HepG2 (cell line): ENCODE data around the gene FBXL12. TPM values are rescaled to one million over a fixed set of nuclear protein-coding genes. Genes with fewer than 3 reads are reported as not detected.

Experiments used
- ATAC-seq: fragments of 200-7000 bp; cut with Tn5 transposase; 3 replicates; pipeline ENCODE4 v1.9.1; 2020; ENCODE audit warnings: mild to moderate bottlenecking, moderate library complexity
- BruUV-seq: library from RNA; stranded (reverse); fragments of 400-500 nt; replicated peaks from 2 replicates; lab custom pipeline; 2021; lab: Mats Ljungman, UMichigan
- CTCF ChIA-PET: fragments of 300-600 bp; formaldehyde crosslinking; extraction: SDS; loops from one replicate; lab custom pipeline; 2021; ENCODE audit warnings: low total read pairs, inconsistent platforms, low intra/inter-chr PET ratio; lab: Yijun Ruan, JAX
- POLR2A ChIA-PET: fragments of 350-600 bp; sonication (Branson Sonifier 250); formaldehyde crosslinking; loops from one replicate; lab custom pipeline; 2020; ENCODE audit warnings: antibody characterized with exemption, inconsistent platforms; lab: Yijun Ruan, JAX
- DNase-seq: peaks from one replicate; pipeline ENCODE4 v3.0.0-alpha.2; 2015; ENCODE audit warnings: low spot score
- FAIRE-seq: peaks from 3 replicates; lab custom pipeline; 2011; peaks lifted over from hg19 to GRCh38; lab: Jason Lieb, UNC
- H2AFZ ChIP-seq: one replicate; pipeline ENCODE4 v1.6.1; 2011; ENCODE audit warnings: low read length, inconsistent platforms
- H3K27ac ChIP-seq: fragments of 300-600 bp; 3 replicates; pipeline ENCODE4 v1.8.0; 2011; ENCODE audit warnings: mixed run types, mild to moderate bottlenecking, mixed read lengths, low read length, inconsistent platforms; ENCODE audit not compliant: insufficient read depth; ENCODE audit errors: extremely low read length
- H3K27me3 ChIP-seq, 2 experiments: fragments of 200-600 bp in 1 of 2; 2 replicates in 1 of 2; 3 replicates in 1 of 2; pipeline versions ENCODE4 v1.6.0 to v1.8.0; 2011; ENCODE audit warnings: low read length in 2 of 2, mild to moderate bottlenecking in 2 of 2, moderate library complexity in 2 of 2, inconsistent platforms in 1 of 2; ENCODE audit not compliant: insufficient read depth in 2 of 2, control insufficient read depth in 1 of 2
- H3K36me3 ChIP-seq, 2 experiments: fragments of 200-600 bp in 1 of 2; replicated peaks in 1 of 2; 2 replicates in 1 of 2; 3 replicates in 1 of 2; pipeline versions ENCODE4 v1.5.1 to v1.8.0; 2011; ENCODE audit warnings: low read length in 2 of 2, inconsistent platforms in 1 of 2; ENCODE audit not compliant: insufficient read depth in 2 of 2, control insufficient read depth in 1 of 2
- H3K4me1 ChIP-seq: 2 replicates; pipeline ENCODE4 v1.5.1; 2012; ENCODE audit warnings: low read length, inconsistent platforms; ENCODE audit not compliant: insufficient read depth
- H3K4me2 ChIP-seq: 2 replicates; pipeline ENCODE4 v1.6.0; 2011; ENCODE audit warnings: low read depth, low read length, inconsistent platforms
- H3K4me3 ChIP-seq, 3 experiments: fragments of 200-600 bp in 1 of 3; sonication (generic), shearing (Covaris generic) in 1 of 3; replicated peaks in 1 of 3; 2 replicates each; pipeline ENCODE4 v1.5.1; 2011 to 2016; ENCODE audit warnings: low read length in 3 of 3, inconsistent platforms in 2 of 3, low read depth in 2 of 3, mild to moderate bottlenecking in 2 of 3, control low read depth in 1 of 3, mixed read lengths in 1 of 3; ENCODE audit not compliant: insufficient read depth in 1 of 3
- H3K79me2 ChIP-seq: one replicate; pipeline ENCODE4 v1.6.1; 2011; ENCODE audit warnings: low read length, inconsistent platforms; ENCODE audit not compliant: insufficient read depth
- H3K9ac ChIP-seq: 2 replicates; pipeline ENCODE4 v1.6.0; 2011; ENCODE audit warnings: mild to moderate bottlenecking, low read depth, low read length, inconsistent platforms; ENCODE audit not compliant: insufficient read depth
- H3K9me3 ChIP-seq: 2 replicates; pipeline ENCODE4 v1.5.1; 2012; ENCODE audit warnings: mild to moderate bottlenecking, low read length
- H4K20me1 ChIP-seq: 2 replicates; pipeline ENCODE4 v1.6.0; 2011; ENCODE audit warnings: inconsistent platforms, mild to moderate bottlenecking, low read length, moderate library complexity; ENCODE audit not compliant: insufficient read depth
- ATAD3A ChIP-seq: sonication (generic); formaldehyde crosslinking; IDR thresholded peaks from 2 replicates; pipeline ENCODE4 v1.4.0; 2020; ENCODE audit warnings: missing genetic modification reagents
- ESRRA ChIP-seq: sonication (generic); formaldehyde crosslinking; IDR thresholded peaks from 2 replicates; pipeline ENCODE4 v1.5.1; 2020; ENCODE audit warnings: mild to moderate bottlenecking, low read depth, missing genetic modification reagents
- HDAC1 ChIP-seq: sonication (generic); formaldehyde crosslinking; IDR thresholded peaks from 2 replicates; pipeline ENCODE4 v1.5.1; 2020; ENCODE audit warnings: mild to moderate bottlenecking, missing genetic modification reagents
- MAFK ChIP-seq, 2 experiments: IDR thresholded peaks in 1 of 2; conservative IDR thresholded peaks in 1 of 2; 2 replicates each; pipeline ENCODE4 v1.6.1; 2011; ENCODE audit warnings: improper control_type of control experiment in 2 of 2, low read length in 2 of 2
- SIN3A ChIP-seq: IDR thresholded peaks from 2 replicates; pipeline ENCODE4 v1.6.1; 2011; ENCODE audit warnings: low read depth, mild to moderate bottlenecking, control low read depth, low read length, borderline replicate concordance
- SNRNP70 ChIP-seq: fragments of 200-400 bp; formaldehyde crosslinking; IDR thresholded peaks from 2 replicates; pipeline ENCODE4 v1.6.1; 2017; ENCODE audit warnings: mild to moderate bottlenecking, low read depth, low read length, moderate library complexity
- SYNCRIP ChIP-seq: fragments of 200-400 bp; formaldehyde crosslinking; IDR thresholded peaks from 2 replicates; pipeline ENCODE4 v1.6.1; 2018; ENCODE audit warnings: mild to moderate bottlenecking, low read depth, low read length; ENCODE audit not compliant: insufficient read depth
- TCF7L2 ChIP-seq: IDR thresholded peaks from 2 replicates; pipeline ENCODE4 v1.6.1; 2011; ENCODE audit warnings: mild to moderate bottlenecking, low read depth, low read length, moderate library complexity
- TOE1 ChIP-seq: sonication (generic); formaldehyde crosslinking; IDR thresholded peaks from 2 replicates; pipeline ENCODE4 v1.4.0; 2020; ENCODE audit warnings: mild to moderate bottlenecking, missing genetic modification reagents
- ZNF354B ChIP-seq: sonication (generic); formaldehyde crosslinking; IDR thresholded peaks from 2 replicates; pipeline ENCODE4 v1.8.0; 2022; ENCODE audit warnings: mild to moderate bottlenecking, missing genetic modification reagents
- ZNF468 ChIP-seq: sonication (generic); formaldehyde crosslinking; IDR thresholded peaks from 2 replicates; pipeline ENCODE4 v1.8.0; 2022; ENCODE audit warnings: mild to moderate bottlenecking, moderate library complexity, missing genetic modification reagents
- WGBS: methylation state at CpG from one replicate; pipeline ENCODE4 v1.1.6; 2017; ENCODE audit warnings: low lambda C conversion rate; 5-methylcytosine and 5-hydroxymethylcytosine counted together
- in situ Hi-C: cut with HindIII; loops from 2 replicates; pipeline ENCODE4 v1.10.0; 2017; ENCODE audit warnings: low pct_unique_long_range_greater_than_20kb; ENCODE audit not compliant: extremely low pct_ligation_motif_present
- intact Hi-C: fragments of 100-400 bp; cut with micrococcal nuclease; formaldehyde crosslinking; loops from one replicate; pipeline ENCODE4 v1.10.0; 2022; ENCODE audit not compliant: unreplicated experiment
- polyA plus RNA-seq, 8 experiments: library from polyadenylated mRNA; depleted of rRNA in 3 of 8; stranded (reverse) in 7 of 8; unstranded in 1 of 8; fragments of >200 nt; fragmentation: Illumina TruSeq in 4 of 8; extraction: Trizol in 4 of 8; gene quantifications; 2 replicates each; pipeline versions ENCODE4 v1.2.1 to v1.2.3, GENCODE V29; 2011 to 2016; ENCODE audit warnings: low read depth in 4 of 8, missing spikeins in 1 of 8, mixed read lengths in 1 of 8; ENCODE audit not compliant: insufficient read depth in 1 of 8
- total RNA-seq, 5 experiments: library from RNA; depleted of rRNA; stranded (reverse); fragments of >200 nt; fragmentation: Illumina TruSeq; extraction: Trizol; gene quantifications; 2 replicates each; pipeline ENCODE4 v1.2.3, GENCODE V29; 2016; ENCODE audit warnings: low read depth in 1 of 5
- TF ChIP-seq, protein P1 (sequence below): sonication (generic); formaldehyde crosslinking; IDR thresholded peaks from 2 replicates; pipeline ENCODE4 v1.5.0; 2020; ENCODE audit warnings: missing genetic modification reagents, mild to moderate bottlenecking, borderline replicate concordance
- TF ChIP-seq, protein P2 (sequence below): sonication (generic); formaldehyde crosslinking; IDR thresholded peaks from 2 replicates; pipeline ENCODE4 v1.8.1; 2023; ENCODE audit warnings: mild to moderate bottlenecking, missing genetic modification reagents
- TF ChIP-seq, protein P3 (sequence below): sonication (generic); formaldehyde crosslinking; IDR thresholded peaks from 2 replicates; pipeline ENCODE4 v1.4.0; 2020; ENCODE audit warnings: mild to moderate bottlenecking, missing genetic modification reagents

Gene FBXL12
- total and polyA plus RNA-seq, 2 of the 13 experiments (the other 11 are each of a cell fraction or from before 2014, with no cell fraction given), result 20.4 to 23.1 TPM

DNA sequence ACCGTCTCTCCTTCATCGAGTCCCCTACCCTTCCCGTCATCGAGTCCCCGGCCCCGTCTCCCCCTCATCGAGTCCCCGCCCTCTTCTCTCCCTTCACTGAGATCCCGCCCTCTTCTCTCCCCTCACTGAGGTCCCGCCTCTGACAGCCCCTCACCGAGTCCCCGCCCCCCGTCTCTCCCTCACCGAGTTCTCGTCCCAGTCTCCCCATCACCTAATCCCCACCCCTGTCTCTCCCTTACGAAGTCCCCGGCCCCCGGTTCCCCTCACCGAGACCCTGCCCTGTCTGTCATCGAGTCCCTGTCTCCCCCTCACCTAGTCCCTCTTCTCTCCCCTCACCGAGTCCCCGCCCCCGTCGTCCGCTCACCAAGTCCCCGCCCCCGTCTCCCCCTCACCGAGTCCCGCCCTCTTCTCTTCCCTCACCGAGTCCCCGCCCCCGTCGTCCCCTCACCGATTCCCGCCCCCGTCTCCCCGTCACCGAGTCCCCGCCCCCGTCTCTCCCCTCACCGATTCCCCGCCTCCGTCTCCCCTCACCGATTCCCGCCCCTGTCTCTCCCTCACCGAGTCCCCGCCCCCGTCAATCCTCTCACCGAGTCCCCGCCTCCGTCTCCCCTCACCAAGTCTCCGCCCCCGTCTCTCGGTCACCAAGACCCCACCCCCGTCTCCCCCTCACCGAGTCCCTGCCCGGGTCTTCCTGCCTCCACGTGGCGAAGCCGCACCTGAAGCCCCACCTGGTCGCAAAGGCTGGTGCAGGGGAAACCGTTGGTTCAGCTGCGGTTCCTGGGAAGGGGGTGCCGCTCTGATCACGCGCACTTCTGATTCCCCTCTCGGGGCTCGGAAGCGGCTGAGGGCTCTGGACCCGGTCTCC lies 26.4 kb downstream of the FBXL12 start:
- Histone ChIP-seq H3K79me2 (no peaks in the 10 kb centered on the region), H3K36me3 (no peaks in the 10 kb centered on the region), H3K4me3 (peak overlapping the region; percentile 60 to 78 (median 69); a peak in 4 of 6 replicates), H3K4me1 (peaks cover 19% of the 10 kb centered on the region), H3K27me3 (no peaks in the 10 kb centered on the region), H3K9me3 (no peaks in the 10 kb centered on the region), H3K27ac (peak overlapping the region; percentile 43), H3K4me2 (peak overlapping the region; percentile 58), H3K9ac (peak overlapping the region; percentile 39; the same call in 1 of the 2 replicates), H4K20me1 (no peaks in the 10 kb centered on the region), H2AFZ (no peak overlapping the region)
- in situ Hi-C loops (loop anchor here (5.0 to 25.0 kb wide), 2 partner anchors 165 to 655 kb away; partner anchors contain the start of genes OR7G3 and ZNF317), intact Hi-C loops (loop anchor here (1.0 to 10.0 kb wide), 2 partner anchors 27 to 478 kb away; partner anchors contain the start of gene FBXL12)
- WGBS, result 8% methylated on average over 62 of the region's 70 CpGs
- ChIA-PET CTCF (interaction anchor here (1.1 kb wide), 1 partner anchor 167 kb away, joined by 5 read pairs; no protein-coding TSS in a partner anchor), POLR2A (no interaction called here)
- DNase-seq (peak; percentile 71), FAIRE-seq (no peak), ATAC-seq (peak; percentile 68)
- BruUV-seq, result no TSS peak
- no peak for TF ChIP-seq ATAD3A
- no peak for TF ChIP-seq SNRNP70
- TF ChIP-seq, protein P1, sequence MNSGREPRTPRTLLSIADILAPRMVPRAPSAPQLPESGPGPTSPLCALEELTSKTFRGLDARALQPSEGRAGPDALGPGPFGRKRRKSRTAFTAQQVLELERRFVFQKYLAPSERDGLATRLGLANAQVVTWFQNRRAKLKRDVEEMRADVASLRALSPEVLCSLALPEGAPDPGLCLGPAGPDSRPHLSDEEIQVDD (CRISPR knock-in tag), result no peak
- peak; percentile 24; the same call in 1 of the 2 replicates for TF ChIP-seq SIN3A
- TF ChIP-seq, protein P2, sequence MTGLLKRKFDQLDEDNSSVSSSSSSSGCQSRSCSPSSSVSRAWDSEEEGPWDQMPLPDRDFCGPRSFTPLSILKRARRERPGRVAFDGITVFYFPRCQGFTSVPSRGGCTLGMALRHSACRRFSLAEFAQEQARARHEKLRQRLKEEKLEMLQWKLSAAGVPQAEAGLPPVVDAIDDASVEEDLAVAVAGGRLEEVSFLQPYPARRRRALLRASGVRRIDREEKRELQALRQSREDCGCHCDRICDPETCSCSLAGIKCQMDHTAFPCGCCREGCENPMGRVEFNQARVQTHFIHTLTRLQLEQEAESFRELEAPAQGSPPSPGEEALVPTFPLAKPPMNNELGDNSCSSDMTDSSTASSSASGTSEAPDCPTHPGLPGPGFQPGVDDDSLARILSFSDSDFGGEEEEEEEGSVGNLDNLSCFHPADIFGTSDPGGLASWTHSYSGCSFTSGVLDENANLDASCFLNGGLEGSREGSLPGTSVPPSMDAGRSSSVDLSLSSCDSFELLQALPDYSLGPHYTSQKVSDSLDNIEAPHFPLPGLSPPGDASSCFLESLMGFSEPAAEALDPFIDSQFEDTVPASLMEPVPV (CRISPR knock-in tag), result no peak
- no peak for TF ChIP-seq SYNCRIP
- no peak for TF ChIP-seq ZNF354B
- TF ChIP-seq ESRRA (CRISPR knock-in tag), result no peak
- TF ChIP-seq TOE1 (CRISPR knock-in tag), result no peak
- TF ChIP-seq TCF7L2, result no peak
- no peak for TF ChIP-seq ZNF468 (CRISPR knock-in tag)
- TF ChIP-seq, protein P3, sequence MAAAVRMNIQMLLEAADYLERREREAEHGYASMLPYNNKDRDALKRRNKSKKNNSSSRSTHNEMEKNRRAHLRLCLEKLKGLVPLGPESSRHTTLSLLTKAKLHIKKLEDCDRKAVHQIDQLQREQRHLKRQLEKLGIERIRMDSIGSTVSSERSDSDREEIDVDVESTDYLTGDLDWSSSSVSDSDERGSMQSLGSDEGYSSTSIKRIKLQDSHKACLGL (CRISPR knock-in tag), result no peak
- no peak for TF ChIP-seq MAFK (conservative IDR thresholded peaks at IDR 0.05 in 1 of 2, IDR thresholded peaks at IDR 0.05 in 1 of 2; ENCODE audit: low read length in 2 of 2)
- peak; percentile 48; the same call in 1 of the 2 replicates for TF ChIP-seq HDAC1 (CRISPR knock-in tag)
